CD14-positive monocyte (primary cell): Measurements from ENCODE around the gene MYO1D. TPM values are rescaled to one million over a fixed set of nuclear protein-coding genes. Genes with fewer than 3 reads are reported as not detected.

Source experiments
- DNase-seq, 3 donors: peaks; one replicate each; pipeline ENCODE4 v3.0.0-alpha.2; 2011 to 2022
- H2AFZ ChIP-seq: 2 replicates; pipeline ENCODE4 v1.6.0; 2012; ENCODE audit warnings: mild to moderate bottlenecking, low read depth, low read length, inconsistent platforms; ENCODE audit not compliant: insufficient read depth, poor library complexity, severe bottlenecking
- H3K27ac ChIP-seq, 2 donors: 1 replicate in 1 of 2; 2 replicates in 1 of 2; pipeline ENCODE4 v1.5.1; 2012 to 2013; ENCODE audit warnings: low read length in 2 of 2, control low read depth in 1 of 2, inconsistent platforms in 1 of 2, low read depth in 1 of 2, mild to moderate bottlenecking in 1 of 2
- H3K27me3 ChIP-seq, 2 donors: one replicate each; pipeline versions ENCODE4 v1.6.0 to v1.6.1; 2011 to 2013; ENCODE audit warnings: low read length in 2 of 2; ENCODE audit not compliant: control insufficient read depth in 2 of 2, insufficient read depth in 2 of 2
- H3K36me3 ChIP-seq, 2 donors: replicated peaks in 1 of 2; 1 replicate in 1 of 2; 2 replicates in 1 of 2; pipeline versions ENCODE4 v1.5.1 to v1.6.1; 2012 to 2013; ENCODE audit warnings: low read length in 2 of 2, control low read depth in 1 of 2, inconsistent platforms in 1 of 2, mild to moderate bottlenecking in 1 of 2; ENCODE audit not compliant: insufficient read depth in 2 of 2, control insufficient read depth in 1 of 2
- H3K4me1 ChIP-seq, 2 donors: 1 replicate in 1 of 2; 2 replicates in 1 of 2; pipeline versions ENCODE4 v1.5.1 to v1.6.1; 2012 to 2013; ENCODE audit warnings: low read length in 2 of 2, control low read depth in 1 of 2, inconsistent platforms in 1 of 2, mild to moderate bottlenecking in 1 of 2, moderate library complexity in 1 of 2; ENCODE audit not compliant: insufficient read depth in 2 of 2, control insufficient read depth in 1 of 2
- H3K4me2 ChIP-seq: replicated peaks from 2 replicates; pipeline ENCODE3; 2012; ENCODE audit warnings: low read length, moderate library complexity, mild to moderate bottlenecking; ENCODE audit not compliant: poor library complexity, severe bottlenecking; ENCODE audit errors: extremely low read depth
- H3K4me3 ChIP-seq, 3 experiments: fragments of 200-600 bp in 1 of 3; sonication (generic) in 1 of 3; replicated peaks in 1 of 3; 1 replicate in 2 of 3; 2 replicates in 1 of 3; pipeline ENCODE4 v1.5.1; 2011 to 2013; ENCODE audit warnings: low read length in 3 of 3, mild to moderate bottlenecking in 3 of 3, control low read depth in 2 of 3, low read depth in 2 of 3, inconsistent platforms in 1 of 3, moderate library complexity in 1 of 3
- H3K79me2 ChIP-seq: 2 replicates; pipeline ENCODE4 v1.6.0; 2012; ENCODE audit warnings: mild to moderate bottlenecking, control low read depth, inconsistent platforms, low read length, moderate library complexity; ENCODE audit not compliant: insufficient read depth
- H3K9ac ChIP-seq: 2 replicates; pipeline ENCODE4 v1.6.0; 2017; ENCODE audit warnings: low read length, mild to moderate bottlenecking; ENCODE audit not compliant: insufficient read depth, poor library complexity, severe bottlenecking
- H3K9me3 ChIP-seq, 2 donors: replicated peaks in 1 of 2; 1 replicate in 1 of 2; 2 replicates in 1 of 2; pipeline versions ENCODE4 v1.5.1 to v1.6.1; 2012 to 2013; ENCODE audit warnings: low read length in 2 of 2, control low read depth in 1 of 2; ENCODE audit not compliant: control insufficient read depth in 1 of 2, insufficient read depth in 1 of 2
- H4K20me1 ChIP-seq: 2 replicates; pipeline ENCODE4 v1.6.0; 2012; ENCODE audit warnings: mild to moderate bottlenecking, low read length, control low read depth, moderate library complexity; ENCODE audit not compliant: insufficient read depth
- H3K27ac Mint-ChIP-seq, 7 donors: one replicate each; pipeline ENCODE4 v1.8.0; 2020; ENCODE audit warnings: mild to moderate bottlenecking in 7 of 7, mixed read lengths in 7 of 7, moderate library complexity in 6 of 7, inconsistent platforms in 2 of 7
- H3K27me3 Mint-ChIP-seq, 3 donors: one replicate each; pipeline ENCODE4 v1.8.0; 2021 to 2022; ENCODE audit warnings: low read depth in 3 of 3, mild to moderate bottlenecking in 3 of 3, mixed read lengths in 3 of 3, moderate library complexity in 3 of 3, inconsistent platforms in 1 of 3
- H3K36me3 Mint-ChIP-seq, 2 donors: one replicate each; pipeline ENCODE4 v1.8.0; 2020; ENCODE audit warnings: mixed read lengths in 2 of 2, inconsistent platforms in 1 of 2, mild to moderate bottlenecking in 1 of 2
- H3K4me1 Mint-ChIP-seq: one replicate; pipeline ENCODE4 v1.8.0; 2020; ENCODE audit warnings: mild to moderate bottlenecking, mixed read lengths
- H3K4me3 Mint-ChIP-seq, 2 donors: one replicate each; pipeline ENCODE4 v1.8.0; 2020; ENCODE audit warnings: mild to moderate bottlenecking in 2 of 2, mixed read lengths in 2 of 2, moderate library complexity in 1 of 2
- H3K9me3 Mint-ChIP-seq, 7 donors: one replicate each; pipeline ENCODE4 v1.8.0; 2020 to 2022; ENCODE audit warnings: mixed read lengths in 7 of 7, mild to moderate bottlenecking in 6 of 7, moderate library complexity in 6 of 7, inconsistent platforms in 2 of 7
- CTCF ChIP-seq: fragments of 200-600 bp; IDR thresholded peaks from one replicate; pipeline ENCODE4 v1.8.0; 2022; ENCODE audit warnings: antibody characterized with exemption, mild to moderate bottlenecking
- WGBS: methylation state at CpG from one replicate; pipeline ENCODE4 v1.1.5; 2013; ENCODE audit warnings: missing lambda C conversion rate; ENCODE audit not compliant: insufficient coverage; 5-methylcytosine and 5-hydroxymethylcytosine counted together
- intact Hi-C, 2 donors: fragments of 100-400 bp; cut with micrococcal nuclease; formaldehyde crosslinking; loops; one replicate each; pipeline versions ENCODE4 v1.15.0 to v1.15.1; 2023
- polyA plus RNA-seq, 3 donors: library from polyadenylated mRNA; depleted of rRNA in 1 of 3; unstranded in 2 of 3; stranded (reverse) in 1 of 3; fragments of 300-500 nt in 2 of 3; fragments of >200 nt in 1 of 3; fragmentation: Illumina TruSeq in 2 of 3; gene quantifications; 1 replicate in 2 of 3; 2 replicates in 1 of 3; pipeline ENCODE4 v1.2.3, GENCODE V29; 2012 to 2021

MYO1D gene
- polyA plus RNA-seq, 3 donors, result 0.22 to 0.39 (median 0.26) TPM

DNA sequence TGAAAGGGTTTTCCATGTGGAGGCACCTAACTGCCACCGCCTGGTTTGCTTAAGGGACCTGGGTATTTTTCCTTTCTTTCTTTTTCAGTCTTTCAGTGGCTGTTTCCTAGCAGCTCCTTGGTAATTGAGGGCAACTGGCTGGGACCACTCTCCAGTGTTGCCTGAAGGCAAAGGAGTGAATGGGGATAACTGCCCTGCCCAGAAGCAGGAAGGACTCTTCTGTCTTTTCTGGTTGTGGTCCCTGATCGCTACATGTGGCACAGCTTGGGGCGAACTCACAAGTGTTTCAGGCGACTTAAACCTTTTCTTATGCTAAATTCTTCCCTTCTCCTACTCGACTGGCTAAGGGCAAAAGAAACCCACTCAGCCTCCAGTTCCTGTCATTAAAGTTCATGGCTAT is 40.9 kb upstream of the MYO1D start:
- peaks cover 0 to 2% of the 10 kb centered on the region in 2 donors for H3K27me3 ChIP-seq

DNA sequence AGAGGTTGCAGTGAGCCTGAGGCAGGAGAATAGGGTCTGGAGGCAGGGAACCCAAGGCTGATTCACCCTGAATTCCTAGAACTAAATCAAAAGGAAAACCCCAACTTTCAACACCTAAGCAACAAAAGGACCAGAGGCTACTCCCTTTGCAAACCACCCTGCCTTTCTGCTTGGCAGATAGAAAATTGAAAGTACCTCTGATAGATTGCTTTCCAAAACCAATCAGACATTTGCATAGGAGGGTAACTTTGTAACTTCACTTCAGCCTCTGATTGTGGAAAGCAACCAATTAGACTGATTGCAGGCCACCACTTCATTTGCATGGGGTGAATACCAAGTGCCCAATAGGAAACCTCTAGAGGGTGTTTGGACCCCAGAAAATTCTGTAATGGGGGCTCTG is 40.2 kb upstream of the MYO1D start:
- no peak overlapping the region for H3K9ac ChIP-seq
- no peaks in the 10 kb centered on the region for H3K36me3 Mint-ChIP-seq
- no peak for TF ChIP-seq CTCF
- H3K79me2 ChIP-seq, result no peaks in the 10 kb centered on the region
- no peak overlapping the region for H3K27ac ChIP-seq
- DNase-seq, result no peak
- no peaks in the 10 kb centered on the region for H3K9me3 Mint-ChIP-seq
- no peak overlapping the region for H3K27ac Mint-ChIP-seq
- H3K4me3 Mint-ChIP-seq, result no peak overlapping the region
- H2AFZ ChIP-seq, result no peak overlapping the region
- intact Hi-C loops, result no loop called here
- H3K4me1 Mint-ChIP-seq, result no peaks in the 10 kb centered on the region
- no peak overlapping the region for H3K4me2 ChIP-seq
- H3K4me3 ChIP-seq, result no peak overlapping the region
- H4K20me1 ChIP-seq, result no peaks in the 10 kb centered on the region
- H3K27me3 Mint-ChIP-seq, result peaks cover 5 to 8% (median 7%) of the 10 kb centered on the region in 3 donors
- no peaks in the 10 kb centered on the region for H3K36me3 ChIP-seq
- no peaks in the 10 kb centered on the region for H3K4me1 ChIP-seq
- H3K9me3 ChIP-seq, result no peaks in the 10 kb centered on the region
- peaks cover 0 to 2% of the 10 kb centered on the region in 2 donors for H3K27me3 ChIP-seq

More for the DNA sequence above, 40.9 kb upstream of the MYO1D start:
- no peak for TF ChIP-seq CTCF
- no peaks in the 10 kb centered on the region for H3K36me3 Mint-ChIP-seq
- H3K27me3 Mint-ChIP-seq, result peaks cover 5 to 8% (median 7%) of the 10 kb centered on the region in 3 donors
- H3K4me1 Mint-ChIP-seq, result no peaks in the 10 kb centered on the region
- intact Hi-C loops, result no loop called here
- Histone ChIP-seq H3K9me3 (no peaks in the 10 kb centered on the region), H3K4me1 (no peaks in the 10 kb centered on the region), H2AFZ (no peak overlapping the region), H3K27ac (no peak overlapping the region), H4K20me1 (no peaks in the 10 kb centered on the region), H3K36me3 (no peaks in the 10 kb centered on the region), H3K9ac (no peak overlapping the region), H3K4me2 (no peak overlapping the region), H3K79me2 (no peaks in the 10 kb centered on the region), H3K4me3 (no peak overlapping the region)
- 96% methylated on average over 4 of the region's 5 CpGs for WGBS
- no peak for DNase-seq
- no peaks in the 10 kb centered on the region for H3K9me3 Mint-ChIP-seq
- H3K27ac Mint-ChIP-seq, result no peak overlapping the region
- H3K4me3 Mint-ChIP-seq, result peak overlapping the region in 1 of 2 donors; percentile 22
